K562 (cell line): Measurements from ENCODE around the gene UBR4. TPM values are rescaled to one million over a fixed set of nuclear protein-coding genes. Genes with fewer than 3 reads are reported as not detected.

ENCODE experiments used
- KLF13 ChIP-seq: fragments of 450-650 bp; IDR thresholded peaks from 2 replicates; pipeline ENCODE4 v1.6.1; 2016; ENCODE audit warnings: missing genetic modification characterization, low read depth, mild to moderate bottlenecking, missing compliant biosample characterization, moderate library complexity, borderline replicate concordance
- MYNN ChIP-seq, 2 experiments: sonication (generic); formaldehyde crosslinking in 1 of 2; IDR thresholded peaks; 2 replicates each; pipeline versions ENCODE4 v1.5.0 to v1.6.1; 2016 to 2020; ENCODE audit warnings: antibody characterized with exemption in 1 of 2, missing genetic modification reagents in 1 of 2
- RHOXF2B ChIP-seq: fragments of 250-450 bp; sonication (Bioruptor Pico); conservative IDR thresholded peaks from 2 replicates; pipeline ENCODE4 v1.5.1; 2021
- SMAD2 ChIP-seq: fragments of 150-350 bp; IDR thresholded peaks from 2 replicates; pipeline ENCODE4 v1.6.1; 2014; ENCODE audit warnings: low read depth, mild to moderate bottlenecking, low read length
- SMAD4 ChIP-seq: fragments of 250-450 bp; sonication (Bioruptor Pico); conservative IDR thresholded peaks from 2 replicates; pipeline ENCODE4 v1.8.0; 2021; ENCODE audit warnings: inconsistent platforms, mild to moderate bottlenecking, moderate library complexity
- SMARCC2 ChIP-seq: fragments of 450-650 bp; IDR thresholded peaks from 2 replicates; pipeline ENCODE4 v1.6.1; 2017; ENCODE audit warnings: antibody characterized with exemption, moderate library complexity, mild to moderate bottlenecking, low read depth
- ZNF212 ChIP-seq: fragments of 450-650 bp; formaldehyde crosslinking; IDR thresholded peaks from 2 replicates; pipeline ENCODE4 v1.4.0; 2020; ENCODE audit warnings: mild to moderate bottlenecking
- ZNF444 ChIP-seq: fragments of 250-450 bp; sonication (Bioruptor Pico); IDR thresholded peaks from 2 replicates; pipeline ENCODE4 v1.4.0; 2020; ENCODE audit warnings: mild to moderate bottlenecking, moderate library complexity
- ZNF518B ChIP-seq: fragments of 250-450 bp; sonication (Bioruptor Pico); IDR thresholded peaks from 2 replicates; pipeline ENCODE4 v1.5.0; 2021; ENCODE audit warnings: mild to moderate bottlenecking, moderate library complexity
- polyA plus RNA-seq, 8 experiments: library from polyadenylated mRNA; depleted of rRNA in 4 of 8; stranded (reverse) in 5 of 8; unstranded in 3 of 8; fragments of >200 nt; fragmentation: Nextera tagmentation in 2 of 8; fragmentation: Illumina TruSeq in 1 of 8; extraction: Ambion mirVana in 2 of 8; extraction: Trizol in 1 of 8; gene quantifications; 2 replicates each; pipeline versions ENCODE4 v1.2.1 to v1.2.3, GENCODE V29; 2011 to 2014; ENCODE audit warnings: inconsistent platforms in 1 of 8, missing spikeins in 1 of 8
- total RNA-seq, 7 experiments: library from RNA; depleted of rRNA in 6 of 7; stranded (reverse); fragments of >200 nt in 6 of 7; fragmentation: Illumina TruSeq in 2 of 7; extraction: Trizol in 2 of 7; gene quantifications; 2 replicates each; pipeline versions ENCODE4 v1.2.1 to v1.2.3, GENCODE V29; 2011 to 2021; ENCODE audit warnings: low replicate concordance in 1 of 7
- TF ChIP-seq, protein P1 (sequence below): sonication (generic); formaldehyde crosslinking; IDR thresholded peaks from 2 replicates; pipeline ENCODE4 v1.8.1; 2023; ENCODE audit warnings: missing genetic modification reagents, mild to moderate bottlenecking, borderline replicate concordance
- TF ChIP-seq, protein P2 (sequence below): fragments of 450-650 bp; formaldehyde crosslinking; IDR thresholded peaks from 2 replicates; pipeline ENCODE4 v1.4.0; 2020; ENCODE audit warnings: mild to moderate bottlenecking, mixed read lengths
- TF ChIP-seq, protein P3 (sequence below): IDR thresholded peaks from 2 replicates; pipeline ENCODE4 v1.6.1; 2011; ENCODE audit warnings: borderline replicate concordance, low read depth, mild to moderate bottlenecking, moderate library complexity, low read length; ENCODE audit not compliant: insufficient read depth, poor library complexity, severe bottlenecking

UBR4 gene
- total and polyA plus RNA-seq, 9 of the 15 experiments (the other 6 are each of a cell fraction or from before 2014, with no cell fraction given) = 55.4 to 277 (median 123) TPM

DNA sequence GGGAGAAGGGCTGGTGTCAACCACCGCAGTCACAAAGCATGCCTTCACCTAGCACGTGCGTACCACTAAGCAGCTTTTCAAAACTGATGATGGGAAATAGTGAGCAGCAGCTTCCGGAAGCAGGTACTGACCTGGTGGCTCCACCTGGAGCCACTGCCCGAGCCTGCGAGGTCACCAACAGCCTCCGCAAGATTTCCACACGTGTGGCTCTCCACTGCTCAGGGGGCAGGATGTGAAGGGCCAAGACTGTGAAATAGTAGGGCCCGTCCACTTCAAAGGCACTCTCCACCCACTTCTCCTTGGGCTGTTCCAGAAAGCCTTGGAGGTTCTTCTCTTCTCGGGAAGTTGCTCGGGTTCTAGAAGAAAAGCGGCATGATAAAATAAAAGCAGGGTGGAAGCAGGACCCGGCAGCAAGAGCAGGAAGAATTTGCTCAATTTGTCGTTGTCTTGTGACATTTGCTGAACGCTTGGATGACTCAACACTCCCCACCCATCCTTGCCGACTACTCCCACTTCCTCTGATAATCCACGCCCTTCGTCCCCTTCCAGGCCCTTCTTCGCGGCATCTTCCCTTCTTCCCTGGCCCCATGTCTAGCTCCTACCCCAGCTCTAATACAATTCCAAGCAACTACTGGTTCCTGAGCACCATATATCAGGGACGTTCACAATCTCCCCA, 128.7 kb downstream of the UBR4 start (continued):
- TF ChIP-seq, protein P1, sequence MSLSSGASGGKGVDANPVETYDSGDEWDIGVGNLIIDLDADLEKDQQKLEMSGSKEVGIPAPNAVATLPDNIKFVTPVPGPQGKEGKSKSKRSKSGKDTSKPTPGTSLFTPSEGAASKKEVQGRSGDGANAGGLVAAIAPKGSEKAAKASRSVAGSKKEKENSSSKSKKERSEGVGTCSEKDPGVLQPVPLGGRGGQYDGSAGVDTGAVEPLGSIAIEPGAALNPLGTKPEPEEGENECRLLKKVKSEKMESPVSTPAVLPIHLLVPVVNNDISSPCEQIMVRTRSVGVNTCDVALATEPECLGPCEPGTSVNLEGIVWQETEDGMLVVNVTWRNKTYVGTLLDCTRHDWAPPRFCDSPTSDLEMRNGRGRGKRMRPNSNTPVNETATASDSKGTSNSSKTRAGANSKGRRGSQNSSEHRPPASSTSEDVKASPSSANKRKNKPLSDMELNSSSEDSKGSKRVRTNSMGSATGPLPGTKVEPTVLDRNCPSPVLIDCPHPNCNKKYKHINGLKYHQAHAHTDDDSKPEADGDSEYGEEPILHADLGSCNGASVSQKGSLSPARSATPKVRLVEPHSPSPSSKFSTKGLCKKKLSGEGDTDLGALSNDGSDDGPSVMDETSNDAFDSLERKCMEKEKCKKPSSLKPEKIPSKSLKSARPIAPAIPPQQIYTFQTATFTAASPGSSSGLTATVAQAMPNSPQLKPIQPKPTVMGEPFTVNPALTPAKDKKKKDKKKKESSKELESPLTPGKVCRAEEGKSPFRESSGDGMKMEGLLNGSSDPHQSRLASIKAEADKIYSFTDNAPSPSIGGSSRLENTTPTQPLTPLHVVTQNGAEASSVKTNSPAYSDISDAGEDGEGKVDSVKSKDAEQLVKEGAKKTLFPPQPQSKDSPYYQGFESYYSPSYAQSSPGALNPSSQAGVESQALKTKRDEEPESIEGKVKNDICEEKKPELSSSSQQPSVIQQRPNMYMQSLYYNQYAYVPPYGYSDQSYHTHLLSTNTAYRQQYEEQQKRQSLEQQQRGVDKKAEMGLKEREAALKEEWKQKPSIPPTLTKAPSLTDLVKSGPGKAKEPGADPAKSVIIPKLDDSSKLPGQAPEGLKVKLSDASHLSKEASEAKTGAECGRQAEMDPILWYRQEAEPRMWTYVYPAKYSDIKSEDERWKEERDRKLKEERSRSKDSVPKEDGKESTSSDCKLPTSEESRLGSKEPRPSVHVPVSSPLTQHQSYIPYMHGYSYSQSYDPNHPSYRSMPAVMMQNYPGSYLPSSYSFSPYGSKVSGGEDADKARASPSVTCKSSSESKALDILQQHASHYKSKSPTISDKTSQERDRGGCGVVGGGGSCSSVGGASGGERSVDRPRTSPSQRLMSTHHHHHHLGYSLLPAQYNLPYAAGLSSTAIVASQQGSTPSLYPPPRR (CRISPR knock-in tag) = no peak
- TF ChIP-seq SMARCC2 (0 out of 2 replicates have a peak, but pooled peaks have one; percentile 25), MYNN (IDR thresholded peaks at IDR 0.05) (peak; percentile 46; the same call in 1 of the 2 replicates), MYNN (CRISPR knock-in tag; IDR thresholded peaks at IDR 0.05) (no peak), RHOXF2B (CRISPR knock-in tag) (no peak), ZNF444 (CRISPR knock-in tag) (no peak), ZNF212 (no peak), SMAD2 (no peak), ZNF518B (CRISPR knock-in tag) (no peak), KLF13 (0 out of 2 replicates have a peak, but pooled peaks have one; percentile 16), SMAD4 (CRISPR knock-in tag) (peak; percentile 70)
- TF ChIP-seq, protein P2, sequence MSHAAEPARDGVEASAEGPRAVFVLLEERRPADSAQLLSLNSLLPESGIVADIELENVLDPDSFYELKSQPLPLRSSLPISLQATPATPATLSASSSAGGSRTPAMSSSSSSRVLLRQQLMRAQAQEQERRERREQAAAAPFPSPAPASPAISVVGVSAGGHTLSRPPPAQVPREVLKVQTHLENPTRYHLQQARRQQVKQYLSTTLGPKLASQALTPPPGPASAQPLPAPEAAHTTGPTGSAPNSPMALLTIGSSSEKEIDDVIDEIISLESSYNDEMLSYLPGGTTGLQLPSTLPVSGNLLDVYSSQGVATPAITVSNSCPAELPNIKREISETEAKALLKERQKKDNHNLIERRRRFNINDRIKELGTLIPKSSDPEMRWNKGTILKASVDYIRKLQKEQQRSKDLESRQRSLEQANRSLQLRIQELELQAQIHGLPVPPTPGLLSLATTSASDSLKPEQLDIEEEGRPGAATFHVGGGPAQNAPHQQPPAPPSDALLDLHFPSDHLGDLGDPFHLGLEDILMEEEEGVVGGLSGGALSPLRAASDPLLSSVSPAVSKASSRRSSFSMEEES (CRISPR knock-in tag) = 0 out of 2 replicates have a peak, but pooled peaks have one; percentile 1
- TF ChIP-seq, protein P3, sequence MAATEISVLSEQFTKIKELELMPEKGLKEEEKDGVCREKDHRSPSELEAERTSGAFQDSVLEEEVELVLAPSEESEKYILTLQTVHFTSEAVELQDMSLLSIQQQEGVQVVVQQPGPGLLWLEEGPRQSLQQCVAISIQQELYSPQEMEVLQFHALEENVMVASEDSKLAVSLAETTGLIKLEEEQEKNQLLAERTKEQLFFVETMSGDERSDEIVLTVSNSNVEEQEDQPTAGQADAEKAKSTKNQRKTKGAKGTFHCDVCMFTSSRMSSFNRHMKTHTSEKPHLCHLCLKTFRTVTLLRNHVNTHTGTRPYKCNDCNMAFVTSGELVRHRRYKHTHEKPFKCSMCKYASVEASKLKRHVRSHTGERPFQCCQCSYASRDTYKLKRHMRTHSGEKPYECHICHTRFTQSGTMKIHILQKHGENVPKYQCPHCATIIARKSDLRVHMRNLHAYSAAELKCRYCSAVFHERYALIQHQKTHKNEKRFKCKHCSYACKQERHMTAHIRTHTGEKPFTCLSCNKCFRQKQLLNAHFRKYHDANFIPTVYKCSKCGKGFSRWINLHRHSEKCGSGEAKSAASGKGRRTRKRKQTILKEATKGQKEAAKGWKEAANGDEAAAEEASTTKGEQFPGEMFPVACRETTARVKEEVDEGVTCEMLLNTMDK = no peak
